ENCODE data around the gene SIK3.
"Not testable (repeated sequence)": the region's sequence is repeated elsewhere in the genome, so short reads cannot be mapped to it uniquely, and the experiment has no call there.

SIK3 gene

DNA sequence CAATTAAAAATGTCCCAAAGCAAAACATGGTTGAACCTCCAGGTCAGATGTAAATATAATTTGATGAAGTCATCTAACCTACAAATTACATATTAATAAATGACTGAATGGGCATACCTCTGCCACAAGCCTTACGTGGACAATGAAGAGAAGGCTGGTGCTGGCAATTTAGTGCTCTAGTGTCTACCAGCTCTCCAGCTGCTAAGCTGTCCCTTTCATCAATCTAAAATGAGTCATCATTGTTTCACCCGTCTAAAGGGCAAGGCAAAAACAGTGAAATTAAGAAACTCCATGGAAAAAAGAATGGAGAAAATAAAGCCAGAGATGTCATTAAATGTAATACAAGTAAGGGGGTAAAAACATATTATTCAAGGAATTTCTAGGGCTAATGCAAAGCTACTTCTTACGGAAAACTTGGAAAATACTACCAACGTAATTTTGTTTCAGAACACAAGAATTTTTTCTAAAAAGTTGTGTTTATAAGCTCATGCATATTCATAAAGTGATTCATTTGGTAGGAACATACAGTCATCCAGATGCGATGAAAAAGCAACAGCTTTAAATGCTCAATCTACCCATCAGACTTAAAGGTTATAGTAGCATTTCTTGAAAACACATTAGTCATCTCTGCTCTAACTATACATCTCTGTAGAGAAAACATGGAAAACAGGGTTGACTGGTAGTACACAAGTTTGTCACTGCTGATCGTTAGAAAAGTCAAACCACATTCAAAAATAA lies 71.5 kb downstream of the SIK3 start:
- Histone ChIP-seq H3K4me3 (ENCODE audit: low read length) (no peak overlapping the region), H3K27ac (ENCODE audit: low read length) (no peak overlapping the region), H3K4me1 (ENCODE audit: control insufficient read depth, insufficient read depth, low read length) (no peaks in the 10 kb centered on the region), H3K9me3 (ENCODE audit: control insufficient read depth, insufficient read depth, low read length) (no peaks in the 10 kb centered on the region), H3K27me3 (ENCODE audit: control insufficient read depth, insufficient read depth, low read length) (no peaks in the 10 kb centered on the region), H3K36me3 (ENCODE audit: control insufficient read depth, insufficient read depth, low read length) (no peaks in the 10 kb centered on the region)
- no peak for DNase-seq (ENCODE audit: low read depth, low spot score)
- WGBS (ENCODE audit: insufficient coverage, insufficient read length): no CpG with 5 or more reads among the region's 6 CpGs

DNA sequence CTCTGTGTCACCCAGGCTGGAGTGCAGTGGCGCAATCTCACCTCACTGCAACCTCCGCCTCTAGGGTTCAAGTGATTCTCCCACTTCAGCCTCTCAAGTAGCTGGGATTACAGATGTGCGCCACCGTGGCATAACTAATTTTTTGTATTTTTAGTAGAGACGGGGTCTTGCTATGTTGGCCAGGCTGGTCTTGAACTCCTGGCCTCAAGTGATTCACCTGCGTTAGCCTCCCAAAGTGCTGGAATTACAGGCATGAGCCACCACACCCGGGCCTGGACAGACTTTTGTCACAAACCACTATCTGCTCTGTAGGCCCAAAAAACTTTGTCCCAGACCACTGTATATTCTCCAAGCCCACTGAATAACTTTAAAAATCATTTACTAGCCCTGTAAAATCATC lies 74.5 kb downstream of the SIK3 start:
- H3K4me3 ChIP-seq (ENCODE audit: low read length); H3K9me3 ChIP-seq (ENCODE audit: control insufficient read depth, insufficient read depth, low read length); H3K36me3 ChIP-seq (ENCODE audit: control insufficient read depth, insufficient read depth, low read length); H3K4me1 ChIP-seq (ENCODE audit: control insufficient read depth, insufficient read depth, low read length); DNase-seq (ENCODE audit: low read depth, low spot score); H3K27ac ChIP-seq (ENCODE audit: low read length); H3K27me3 ChIP-seq (ENCODE audit: control insufficient read depth, insufficient read depth, low read length): not testable (repeated sequence)
- WGBS (ENCODE audit: insufficient coverage, insufficient read length): no CpG with 5 or more reads among the region's 7 CpGs

DNA sequence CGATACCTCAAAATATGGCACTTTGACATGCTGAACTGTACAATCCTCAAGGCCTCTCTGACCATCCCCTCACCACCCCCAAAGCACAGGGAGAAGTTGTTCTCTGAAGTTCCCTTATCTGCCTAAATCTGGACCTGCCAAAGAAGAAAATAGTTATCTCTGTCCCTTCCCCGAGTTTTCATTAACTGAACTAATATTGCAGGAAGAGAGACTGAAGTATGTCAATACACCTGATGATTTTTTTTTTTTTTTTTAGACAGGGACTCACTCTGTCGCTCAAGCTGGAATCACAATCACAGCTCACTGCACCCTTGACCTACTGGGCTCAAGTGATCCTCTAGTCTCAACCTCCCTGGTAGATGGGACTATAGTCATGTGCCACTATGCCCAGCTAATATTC lies 75.0 kb downstream of the SIK3 start:
- no peaks in the 10 kb centered on the region for H3K27me3 ChIP-seq (ENCODE audit: control insufficient read depth, insufficient read depth, low read length)

DNA sequence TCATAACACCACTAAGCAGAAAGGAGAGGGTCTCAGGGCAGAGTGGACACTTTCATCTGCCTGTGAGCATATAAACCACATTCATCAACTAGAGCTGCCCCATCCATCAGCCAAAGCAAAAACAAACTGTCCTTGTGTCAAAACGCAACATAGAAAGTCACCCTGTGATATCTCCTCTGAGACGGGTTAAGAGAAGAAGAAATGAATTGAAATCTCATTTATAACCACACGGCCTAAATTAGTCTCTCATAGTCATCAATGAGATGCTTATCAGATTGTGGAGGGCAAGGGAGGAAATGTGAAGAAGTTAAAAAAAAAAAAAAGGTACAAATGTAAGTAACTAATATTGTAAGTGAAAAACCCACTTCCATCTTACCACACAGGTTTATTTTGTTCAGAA lies 75.7 kb downstream of the SIK3 start:
- H3K27me3 ChIP-seq (ENCODE audit: control insufficient read depth, insufficient read depth, low read length): no peaks in the 10 kb centered on the region
- no peak for DNase-seq (ENCODE audit: low read depth, low spot score)
- H3K27ac ChIP-seq (ENCODE audit: low read length): no peak overlapping the region
- no peaks in the 10 kb centered on the region for H3K36me3 ChIP-seq (ENCODE audit: control insufficient read depth, insufficient read depth, low read length)
- H3K9me3 ChIP-seq (ENCODE audit: control insufficient read depth, insufficient read depth, low read length): no peaks in the 10 kb centered on the region
- H3K4me3 ChIP-seq (ENCODE audit: low read length): no peak overlapping the region
- H3K4me1 ChIP-seq (ENCODE audit: control insufficient read depth, insufficient read depth, low read length): no peaks in the 10 kb centered on the region
- WGBS (ENCODE audit: insufficient coverage, insufficient read length): no CpG with 5 or more reads among the region's 3 CpGs

More for the DNA sequence above, 75.0 kb downstream of the SIK3 start:
- Histone ChIP-seq H3K27ac (ENCODE audit: low read length) (no peak overlapping the region), H3K4me1 (ENCODE audit: control insufficient read depth, insufficient read depth, low read length) (no peaks in the 10 kb centered on the region), H3K4me3 (ENCODE audit: low read length) (no peak overlapping the region), H3K36me3 (ENCODE audit: control insufficient read depth, insufficient read depth, low read length) (no peaks in the 10 kb centered on the region), H3K9me3 (ENCODE audit: control insufficient read depth, insufficient read depth, low read length) (no peaks in the 10 kb centered on the region)
- no CpG with 5 or more reads among the region's 3 CpGs for whole genome bisulfite sequencing (ENCODE audit: insufficient coverage, insufficient read length)
- no peak for DNase-seq (ENCODE audit: low read depth, low spot score)

DNA sequence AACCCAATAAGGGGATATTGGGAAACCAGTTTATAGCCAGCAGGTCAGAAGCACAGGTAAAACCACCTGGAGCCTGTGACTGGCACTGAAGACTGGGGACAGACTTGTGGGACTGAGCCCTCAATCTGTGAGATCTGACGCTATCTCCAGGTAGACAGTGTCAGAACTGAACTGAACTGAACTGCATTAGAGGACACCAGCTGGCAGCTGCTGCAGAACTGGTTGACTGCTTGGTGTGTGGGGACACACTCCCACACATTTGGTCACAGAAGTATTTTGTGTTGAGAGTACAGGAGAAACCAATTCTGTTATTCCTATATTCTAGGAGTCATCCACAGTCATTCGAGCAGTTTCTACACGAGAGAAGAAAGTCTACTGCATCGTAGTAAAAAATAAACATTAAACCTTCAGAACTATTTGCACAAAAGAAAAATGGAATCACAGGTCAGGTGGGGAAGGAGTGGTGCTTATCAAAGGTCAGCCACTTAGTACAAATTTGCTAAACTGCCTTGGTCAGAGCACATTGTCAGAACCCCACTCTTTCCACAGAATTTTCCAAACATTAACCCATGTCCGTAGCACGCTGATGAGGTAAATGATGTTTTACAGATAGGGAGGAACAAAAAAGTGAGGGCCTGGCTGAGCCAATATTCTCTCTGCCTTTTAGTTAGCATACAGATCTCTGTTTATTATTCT lies 77.2 kb downstream of the SIK3 start:
- Histone ChIP-seq H3K27me3 (ENCODE audit: control insufficient read depth, insufficient read depth, low read length) (no peaks in the 10 kb centered on the region), H3K36me3 (ENCODE audit: control insufficient read depth, insufficient read depth, low read length) (no peaks in the 10 kb centered on the region), H3K4me3 (ENCODE audit: low read length) (no peak overlapping the region), H3K9me3 (ENCODE audit: control insufficient read depth, insufficient read depth, low read length) (no peaks in the 10 kb centered on the region), H3K4me1 (ENCODE audit: control insufficient read depth, insufficient read depth, low read length) (no peaks in the 10 kb centered on the region), H3K27ac (ENCODE audit: low read length) (no peak overlapping the region)
- no CpG with 5 or more reads among the region's 6 CpGs for WGBS (ENCODE audit: insufficient coverage, insufficient read length)
- no peak for DNase-seq (ENCODE audit: low read depth, low spot score)

DNA sequence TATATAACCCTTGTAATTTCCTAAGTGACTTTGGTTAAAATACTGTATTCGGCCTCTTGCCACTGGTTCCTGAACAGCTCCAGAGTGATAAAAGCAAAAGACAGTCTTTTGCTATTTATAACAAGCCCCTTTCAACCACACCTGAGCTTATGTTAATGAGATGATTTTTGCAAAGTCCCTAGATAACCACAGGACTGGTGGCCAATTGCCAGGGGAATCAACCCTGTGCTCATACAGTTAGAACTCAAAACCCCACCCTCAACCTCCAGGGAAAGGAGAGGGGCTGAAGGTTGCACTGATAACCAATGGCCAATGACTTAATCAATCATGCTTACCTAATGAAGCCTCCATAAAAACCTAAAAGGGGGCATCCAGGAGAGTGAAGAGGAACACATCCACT lies 77.9 kb downstream of the SIK3 start:
- no peaks in the 10 kb centered on the region for H3K27me3 ChIP-seq (ENCODE audit: control insufficient read depth, insufficient read depth, low read length)
- no peak overlapping the region for H3K4me3 ChIP-seq (ENCODE audit: low read length)
- no peaks in the 10 kb centered on the region for H3K9me3 ChIP-seq (ENCODE audit: control insufficient read depth, insufficient read depth, low read length)
- DNase-seq (ENCODE audit: low read depth, low spot score): no peak
- H3K36me3 ChIP-seq (ENCODE audit: control insufficient read depth, insufficient read depth, low read length): no peaks in the 10 kb centered on the region
- no peak overlapping the region for H3K27ac ChIP-seq (ENCODE audit: low read length)
- no CpG with 5 or more reads among the region's 1 CpG for WGBS (ENCODE audit: insufficient coverage, insufficient read length)
- H3K4me1 ChIP-seq (ENCODE audit: control insufficient read depth, insufficient read depth, low read length): no peaks in the 10 kb centered on the region

DNA sequence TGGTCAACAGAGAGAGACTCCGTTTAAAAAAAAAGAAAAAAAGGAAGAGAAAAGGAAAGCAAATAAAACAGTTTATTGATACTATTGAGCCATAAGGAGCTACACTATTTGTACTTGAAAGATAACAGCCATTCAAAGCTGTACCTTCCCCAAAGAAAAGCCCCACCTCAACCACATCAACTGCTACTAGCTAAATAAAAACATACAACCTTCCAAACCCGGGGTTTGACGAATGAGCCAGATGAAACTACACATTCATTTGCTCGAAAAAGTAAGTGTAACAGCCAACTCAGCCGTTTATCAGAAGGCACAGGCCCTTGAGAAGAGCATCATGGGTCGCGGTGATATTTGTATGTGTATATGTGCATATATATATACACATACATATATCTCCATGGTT lies 78.4 kb downstream of the SIK3 start:
- no CpG with 5 or more reads among the region's 7 CpGs for WGBS (ENCODE audit: insufficient coverage, insufficient read length)
- H3K36me3 ChIP-seq (ENCODE audit: control insufficient read depth, insufficient read depth, low read length): no peaks in the 10 kb centered on the region
- no peak overlapping the region for H3K27ac ChIP-seq (ENCODE audit: low read length)
- no peak for DNase-seq (ENCODE audit: low read depth, low spot score)
- no peaks in the 10 kb centered on the region for H3K4me1 ChIP-seq (ENCODE audit: control insufficient read depth, insufficient read depth, low read length)
- no peaks in the 10 kb centered on the region for H3K9me3 ChIP-seq (ENCODE audit: control insufficient read depth, insufficient read depth, low read length)
- H3K4me3 ChIP-seq (ENCODE audit: low read length): no peak overlapping the region
- no peaks in the 10 kb centered on the region for H3K27me3 ChIP-seq (ENCODE audit: control insufficient read depth, insufficient read depth, low read length)

DNA sequence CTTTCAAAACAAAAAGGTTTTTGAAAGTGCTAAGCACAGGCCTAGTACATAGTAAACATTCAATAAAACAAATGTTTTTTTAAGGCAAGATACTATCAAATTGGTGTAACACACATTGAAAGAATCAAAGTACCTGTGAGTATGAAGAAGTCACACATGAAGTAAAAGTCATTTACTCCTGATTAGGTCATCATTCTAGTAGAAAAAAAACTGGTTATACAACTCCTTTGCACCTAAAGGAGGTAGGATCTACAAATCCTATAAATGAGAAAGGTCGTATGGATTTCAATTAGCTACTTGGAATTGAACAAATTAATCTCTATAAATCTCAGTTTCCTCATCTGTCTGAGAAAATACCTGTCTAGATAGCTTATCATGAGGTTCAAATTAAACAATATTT lies 80.8 kb downstream of the SIK3 start:
- Histone ChIP-seq H3K4me3 (ENCODE audit: low read length) (no peak overlapping the region), H3K4me1 (ENCODE audit: control insufficient read depth, insufficient read depth, low read length) (no peaks in the 10 kb centered on the region), H3K36me3 (ENCODE audit: control insufficient read depth, insufficient read depth, low read length) (no peaks in the 10 kb centered on the region), H3K27ac (ENCODE audit: low read length) (no peak overlapping the region), H3K27me3 (ENCODE audit: control insufficient read depth, insufficient read depth, low read length) (no peaks in the 10 kb centered on the region), H3K9me3 (ENCODE audit: control insufficient read depth, insufficient read depth, low read length) (no peaks in the 10 kb centered on the region)
- no peak for DNase-seq (ENCODE audit: low read depth, low spot score)
- no CpG with 5 or more reads among the region's 1 CpG for WGBS (ENCODE audit: insufficient coverage, insufficient read length)

DNA sequence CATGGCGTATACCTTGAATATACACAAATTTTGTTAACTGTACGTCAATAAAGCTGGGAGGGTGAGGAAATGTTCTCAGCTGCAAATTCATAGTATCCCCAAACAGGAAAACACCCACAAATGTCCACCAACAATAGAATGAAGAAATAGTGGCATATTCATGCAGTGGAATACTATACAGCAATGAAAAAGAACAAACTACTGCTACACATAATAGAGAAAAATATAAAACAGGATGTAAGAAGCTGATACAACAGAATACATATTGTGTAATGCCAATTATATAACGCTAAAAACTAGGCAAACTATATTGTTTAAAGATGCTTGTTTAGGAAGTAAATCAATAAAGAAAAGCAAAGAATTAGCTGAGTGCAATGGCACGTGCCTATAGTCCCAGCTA lies 81.5 kb downstream of the SIK3 start:
- Histone ChIP-seq H3K27ac (ENCODE audit: low read length) (no peak overlapping the region), H3K4me3 (ENCODE audit: low read length) (no peak overlapping the region), H3K27me3 (ENCODE audit: control insufficient read depth, insufficient read depth, low read length) (no peaks in the 10 kb centered on the region), H3K9me3 (ENCODE audit: control insufficient read depth, insufficient read depth, low read length) (no peaks in the 10 kb centered on the region), H3K4me1 (ENCODE audit: control insufficient read depth, insufficient read depth, low read length) (no peaks in the 10 kb centered on the region), H3K36me3 (ENCODE audit: control insufficient read depth, insufficient read depth, low read length) (no peaks in the 10 kb centered on the region)
- WGBS (ENCODE audit: insufficient coverage, insufficient read length): no CpG with 5 or more reads among the region's 4 CpGs
- no peak for DNase-seq (ENCODE audit: low read depth, low spot score)

DNA sequence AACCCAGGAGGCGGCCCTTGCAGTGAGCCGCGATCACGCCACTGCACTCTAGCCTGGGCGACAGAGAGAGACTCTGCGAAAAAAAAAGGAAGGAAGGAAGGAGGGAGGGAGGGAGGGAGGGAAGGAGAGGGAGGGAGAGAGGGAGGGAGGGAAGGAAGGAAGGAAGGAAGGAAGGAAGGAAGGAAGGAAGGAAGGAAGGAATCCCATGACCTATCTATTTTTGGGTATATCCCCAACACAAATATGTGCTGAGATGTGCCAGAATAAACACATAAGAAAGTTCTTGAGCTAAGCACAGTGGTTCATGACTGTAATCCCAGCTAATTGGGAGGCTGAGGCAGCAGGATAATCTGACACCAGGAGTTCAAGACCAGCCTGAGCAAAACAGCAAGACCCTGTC lies 82.0 kb downstream of the SIK3 start:
- no peak overlapping the region for H3K4me3 ChIP-seq (ENCODE audit: low read length)
- WGBS (ENCODE audit: insufficient coverage, insufficient read length): no CpG with 5 or more reads among the region's 6 CpGs
- H3K36me3 ChIP-seq (ENCODE audit: control insufficient read depth, insufficient read depth, low read length): no peaks in the 10 kb centered on the region
- H3K9me3 ChIP-seq (ENCODE audit: control insufficient read depth, insufficient read depth, low read length): no peaks in the 10 kb centered on the region
- H3K27ac ChIP-seq (ENCODE audit: low read length): no peak overlapping the region
- H3K27me3 ChIP-seq (ENCODE audit: control insufficient read depth, insufficient read depth, low read length): no peaks in the 10 kb centered on the region
- DNase-seq (ENCODE audit: low read depth, low spot score): no peak
- no peaks in the 10 kb centered on the region for H3K4me1 ChIP-seq (ENCODE audit: control insufficient read depth, insufficient read depth, low read length)

DNA sequence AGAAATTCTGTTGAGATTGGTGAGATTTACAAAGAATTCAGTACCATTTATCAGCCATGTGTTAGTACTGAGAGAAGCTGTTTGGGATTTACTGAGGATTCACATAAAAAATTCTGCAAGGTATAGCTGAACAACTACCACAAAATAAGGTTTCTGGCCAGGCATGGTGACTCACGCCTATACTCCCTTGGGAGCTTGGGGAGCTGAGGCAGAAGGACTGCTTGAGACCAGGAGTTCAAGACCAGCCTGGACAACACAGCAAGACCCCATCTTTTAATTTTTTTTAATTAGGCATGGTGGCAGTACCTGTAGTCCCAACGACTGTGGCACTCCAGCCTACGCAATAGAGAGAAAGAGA lies 86.7 kb downstream of the SIK3 start:
- Histone ChIP-seq H3K4me1 (ENCODE audit: control insufficient read depth, insufficient read depth, low read length) (0 out of 2 replicates have a peak, but pooled peaks cover 1% of the 10 kb centered on the region), H3K27me3 (ENCODE audit: control insufficient read depth, insufficient read depth, low read length) (no peaks in the 10 kb centered on the region), H3K27ac (ENCODE audit: low read length) (no peak overlapping the region), H3K36me3 (ENCODE audit: control insufficient read depth, insufficient read depth, low read length) (no peaks in the 10 kb centered on the region), H3K9me3 (ENCODE audit: control insufficient read depth, insufficient read depth, low read length) (no peaks in the 10 kb centered on the region), H3K4me3 (ENCODE audit: low read length) (no peak overlapping the region)
- DNase-seq (ENCODE audit: low read depth, low spot score): no peak
- no CpG with 5 or more reads among the region's 3 CpGs for WGBS (ENCODE audit: insufficient coverage, insufficient read length)
